K562 (cell line): ENCODE data around the gene LEAP2. TPM values are rescaled to one million over a fixed set of nuclear protein-coding genes. Genes with fewer than 3 reads are reported as not detected.

Source experiments
- ATAC-seq: fragments of 200-7000 bp; cut with Tn5 transposase; 3 replicates; pipeline ENCODE4 v1.9.1; 2020; ENCODE audit warnings: moderate library complexity
- BruUV-seq: library from RNA; stranded (reverse); fragments of 400-500 nt; replicated peaks from 2 replicates; lab custom pipeline; 2021; lab: Mats Ljungman, UMichigan
- CTCF ChIA-PET: fragments of 300-600 bp; formaldehyde crosslinking; extraction: SDS; loops from one replicate; lab custom pipeline; 2021; ENCODE audit warnings: low intra/inter-chr PET ratio; lab: Yijun Ruan, JAX
- POLR2A ChIA-PET: fragments of 300-600, 350-650 bp; sonication (Branson Sonifier 250); formaldehyde crosslinking; extraction: SDS; loops from one replicate; lab custom pipeline; 2021; ENCODE audit warnings: antibody characterized with exemption, inconsistent platforms; lab: Yijun Ruan, JAX
- DNase-seq, 4 experiments: peaks; one replicate each; pipeline versions ENCODE4 v3.0.0 to v3.0.0-alpha.2; 2011 to 2018; ENCODE audit warnings: low spot score in 3 of 4, mixed read lengths in 3 of 4; ENCODE audit errors: extremely low read depth in 1 of 4
- FAIRE-seq: peaks from 2 replicates; lab custom pipeline; 2011; peaks lifted over from hg19 to GRCh38; lab: Jason Lieb, UNC
- H2AFZ ChIP-seq: 2 replicates; pipeline ENCODE4 v1.6.0; 2011; ENCODE audit warnings: low read depth, low read length, control low read depth, inconsistent platforms
- H3K27ac ChIP-seq: fragments of 200-600 bp; 3 replicates; pipeline ENCODE4 v1.8.0; 2011; ENCODE audit warnings: low read depth, mild to moderate bottlenecking, control low read depth, inconsistent platforms, low read length, moderate library complexity, mixed read lengths; ENCODE audit errors: extremely low read depth
- H3K27me3 ChIP-seq, 2 experiments: fragments of 300-600 bp in 1 of 2; 2 replicates in 1 of 2; 3 replicates in 1 of 2; pipeline versions ENCODE4 v1.6.0 to v1.8.0; 2011; ENCODE audit warnings: inconsistent platforms in 2 of 2, low read length in 2 of 2, mild to moderate bottlenecking in 1 of 2, mixed read lengths in 1 of 2, moderate library complexity in 1 of 2; ENCODE audit not compliant: control insufficient read depth in 2 of 2, insufficient read depth in 2 of 2
- H3K36me3 ChIP-seq: fragments of 300-600 bp; 3 replicates; pipeline ENCODE4 v1.8.0; 2011; ENCODE audit warnings: mild to moderate bottlenecking, low read length, inconsistent platforms; ENCODE audit not compliant: control insufficient read depth, insufficient read depth
- H3K4me1 ChIP-seq, 2 experiments: fragments of 200-600 bp in 1 of 2; replicated peaks in 1 of 2; 2 replicates in 1 of 2; 3 replicates in 1 of 2; pipeline versions ENCODE4 v1.5.1 to v1.8.0; 2011; ENCODE audit warnings: inconsistent platforms in 2 of 2, low read length in 2 of 2, mild to moderate bottlenecking in 1 of 2, mixed read lengths in 1 of 2, moderate library complexity in 1 of 2; ENCODE audit not compliant: control insufficient read depth in 2 of 2, insufficient read depth in 2 of 2
- H3K4me2 ChIP-seq: 2 replicates; pipeline ENCODE4 v1.6.1; 2011; ENCODE audit warnings: low read length, control low read depth, inconsistent platforms, mixed read lengths; ENCODE audit not compliant: insufficient read depth
- H3K4me3 ChIP-seq: fragments of 200-600 bp; sonication (generic), shearing (Covaris generic); 2 replicates; pipeline ENCODE4 v1.5.1; 2016; ENCODE audit warnings: control low read depth, inconsistent platforms
- H3K79me2 ChIP-seq: fragments of 200-600 bp; 3 replicates; pipeline ENCODE4 v1.8.0; 2011; ENCODE audit warnings: low read length, inconsistent platforms; ENCODE audit not compliant: control insufficient read depth, insufficient read depth
- H3K9ac ChIP-seq, 2 experiments: 2 replicates each; pipeline versions ENCODE4 v1.6.0 to v1.6.1; 2011; ENCODE audit warnings: low read depth in 2 of 2, low read length in 2 of 2, control low read depth in 1 of 2, inconsistent platforms in 1 of 2, mild to moderate bottlenecking in 1 of 2, mixed read lengths in 1 of 2; ENCODE audit not compliant: insufficient read depth in 1 of 2
- H3K9me1 ChIP-seq: one replicate; pipeline ENCODE4 v1.6.0; 2011; ENCODE audit warnings: inconsistent platforms, mild to moderate bottlenecking, low read length, moderate library complexity; ENCODE audit not compliant: control insufficient read depth, insufficient read depth
- H3K9me3 ChIP-seq: replicated peaks from 2 replicates; pipeline ENCODE4 v1.5.1; 2011; ENCODE audit warnings: low read depth, low read length, inconsistent platforms; ENCODE audit not compliant: control insufficient read depth, insufficient read depth
- H4K20me1 ChIP-seq: replicated peaks from 2 replicates; pipeline ENCODE4 v1.6.1; 2011; ENCODE audit warnings: low read length, inconsistent platforms, mixed read lengths; ENCODE audit not compliant: control insufficient read depth, insufficient read depth
- AFF4 ChIP-seq: sonication (generic); formaldehyde crosslinking; IDR thresholded peaks from 2 replicates; pipeline ENCODE4 v1.8.0; 2023; ENCODE audit warnings: mild to moderate bottlenecking, missing genetic modification reagents
- BRCA1 ChIP-seq, 2 experiments: fragments of 450-650 bp in 1 of 2; sonication (generic) in 1 of 2; formaldehyde crosslinking in 1 of 2; IDR thresholded peaks; 2 replicates each; pipeline versions ENCODE4 v1.5.0 to v1.6.1; 2017 to 2020; ENCODE audit warnings: mild to moderate bottlenecking in 1 of 2, missing genetic modification reagents in 1 of 2
- BRD9 ChIP-seq: fragments of 450-650 bp; IDR thresholded peaks from 2 replicates; pipeline ENCODE4 v1.6.1; 2018; ENCODE audit warnings: low read depth; ENCODE audit not compliant: partially characterized antibody
- CREM ChIP-seq: IDR thresholded peaks from 2 replicates; pipeline ENCODE4 v1.6.1; 2014; ENCODE audit warnings: antibody characterized with exemption, low read depth
- ELF1 ChIP-seq: fragments of 200-800 bp; sonication (Bioruptor generic); IDR thresholded peaks from 2 replicates; pipeline ENCODE4 v1.6.1; 2016; ENCODE audit warnings: missing genetic modification characterization, missing compliant biosample characterization
- HMBOX1 ChIP-seq: sonication (generic); IDR thresholded peaks from 2 replicates; pipeline ENCODE4 v1.6.1; 2016
- JUN ChIP-seq, 2 experiments: sonication (generic) in 1 of 2; formaldehyde crosslinking in 1 of 2; IDR thresholded peaks; 2 replicates each; pipeline versions ENCODE4 v1.6.1 to v1.8.0; 2012 to 2022; ENCODE audit warnings: borderline replicate concordance in 2 of 2, mild to moderate bottlenecking in 2 of 2, improper control_type of control experiment in 1 of 2, low read depth in 1 of 2, low read length in 1 of 2, missing genetic modification reagents in 1 of 2
- KAT2B ChIP-seq: IDR thresholded peaks from one replicate; pipeline ENCODE4 v1.6.1; 2012; ENCODE audit warnings: low read depth, mild to moderate bottlenecking, control low read depth, inconsistent platforms, low read length, moderate library complexity
- PHF8 ChIP-seq: fragments of 200-600 bp; sonication (generic); IDR thresholded peaks from 2 replicates; pipeline ENCODE4 v1.6.1; 2012; ENCODE audit warnings: mixed run types, mild to moderate bottlenecking, inconsistent platforms, low read length, moderate library complexity, borderline replicate concordance
- SP1 ChIP-seq: sonication (generic); formaldehyde crosslinking; IDR thresholded peaks from 2 replicates; pipeline ENCODE4 v1.8.1; 2022; ENCODE audit warnings: mild to moderate bottlenecking, missing genetic modification reagents
- TAF1 ChIP-seq: IDR thresholded peaks from 2 replicates; pipeline ENCODE4 v1.6.1; 2011; ENCODE audit warnings: mild to moderate bottlenecking, low read length, moderate library complexity; ENCODE audit not compliant: insufficient read depth, control insufficient read depth, severe bottlenecking; ENCODE audit errors: extremely low read depth
- TAL1 ChIP-seq: fragments of 450-650 bp; IDR thresholded peaks from 2 replicates; pipeline ENCODE4 v1.6.1; 2016; ENCODE audit warnings: mild to moderate bottlenecking
- TARDBP ChIP-seq: fragments of 450-650 bp; IDR thresholded peaks from 2 replicates; pipeline ENCODE4 v1.6.1; 2016
- ZNF143 ChIP-seq: sonication (generic); formaldehyde crosslinking; IDR thresholded peaks from 2 replicates; pipeline ENCODE4 v1.9.0; 2022; ENCODE audit warnings: mild to moderate bottlenecking, missing genetic modification reagents
- ZNF217 ChIP-seq: sonication (generic); formaldehyde crosslinking; IDR thresholded peaks from 2 replicates; pipeline ENCODE4 v1.8.0; 2022; ENCODE audit warnings: mild to moderate bottlenecking, missing genetic modification reagents
- ZNF3 ChIP-seq: fragments of 250-450 bp; sonication (Bioruptor Pico); IDR thresholded peaks from 2 replicates; pipeline ENCODE4 v1.5.0; 2021; ENCODE audit warnings: mild to moderate bottlenecking, moderate library complexity
- ZNF583 ChIP-seq: fragments of 250-450 bp; sonication (Bioruptor Pico); IDR thresholded peaks from 2 replicates; pipeline ENCODE4 v1.4.0; 2020
- WGBS: fragments of 100-300 bp; shearing (Covaris generic); methylation state at CpG from one replicate; pipeline ENCODE4 v1.1.6; 2016; ENCODE audit warnings: low coverage, mixed read lengths; ENCODE audit not compliant: insufficient coverage; ENCODE audit errors: missing lambda C conversion rate; 5-methylcytosine and 5-hydroxymethylcytosine counted together
- in situ Hi-C: fragments of 300-500 bp; cut with MboI; formaldehyde crosslinking; loops from 4 replicates; pipeline ENCODE4 v1.15.0; 2018; ENCODE audit warnings: inconsistent platforms, mixed read lengths
- intact Hi-C: fragments of 100-400 bp; cut with micrococcal nuclease; formaldehyde crosslinking; loops from 2 replicates; pipeline ENCODE4 v1.14.2; 2022
- polyA plus RNA-seq, 8 experiments: library from polyadenylated mRNA; depleted of rRNA in 4 of 8; stranded (reverse) in 5 of 8; unstranded in 3 of 8; fragments of >200 nt; fragmentation: Nextera tagmentation in 2 of 8; fragmentation: Illumina TruSeq in 1 of 8; extraction: Ambion mirVana in 2 of 8; extraction: Trizol in 1 of 8; gene quantifications; 2 replicates each; pipeline versions ENCODE4 v1.2.1 to v1.2.3, GENCODE V29; 2011 to 2014; ENCODE audit warnings: inconsistent platforms in 1 of 8, missing spikeins in 1 of 8
- total RNA-seq, 7 experiments: library from RNA; depleted of rRNA in 6 of 7; stranded (reverse); fragments of >200 nt in 6 of 7; fragmentation: Illumina TruSeq in 2 of 7; extraction: Trizol in 2 of 7; gene quantifications; 2 replicates each; pipeline versions ENCODE4 v1.2.1 to v1.2.3, GENCODE V29; 2011 to 2021; ENCODE audit warnings: low replicate concordance in 1 of 7

The LEAP2 gene
- total and polyA plus RNA-seq, 9 of the 15 experiments (the other 6 are each of a cell fraction or from before 2014, with no cell fraction given), result 1.1 to 5.6 (median 2.5) TPM

- peak within 1 kb of the TSS; percentile 95 for H3K27ac ChIP-seq
- peak; percentile 99 for FAIRE-seq
- peaks cover 12 to 18% of the 10 kb centered on the region in 2 experiments for H3K4me1 ChIP-seq
- WGBS, result under 1% methylated on average over 55 of the region's 55 CpGs
- H3K36me3 ChIP-seq, result peaks cover 45% of the 10 kb centered on the region
- peak; percentile 97 to 100 (median 98) for DNase-seq
- in situ Hi-C loops (no loop called here), intact Hi-C loops (loop anchor here (1.0 to 2.0 kb wide), 2 partner anchors 36 to 60 kb away; partner anchors contain the start of gene SHROOM1)
- peak within 1 kb of the TSS; percentile 98 for H3K4me3 ChIP-seq
- ATAC-seq, result peak; percentile 99
- no TSS peak for BruUV-seq
- CTCF ChIA-PET, result interaction anchor here (0.8 to 1.3 kb wide), 2 partner anchors 37 to 47 kb away, joined by 3 to 5 read pairs; partner anchors contain the start of gene SHROOM1
- no peaks in the 10 kb centered on the region for H3K9me1 ChIP-seq
- H3K9me3 ChIP-seq, result no peaks in the 10 kb centered on the region
- POLR2A ChIA-PET, result interaction anchor here (0.6 to 3.9 kb wide), 12 partner anchors 8 to 200 kb away, joined by 3 to 25 read pairs (median 4); partner anchors contain the start of gene SHROOM1
- peak within 1 kb of the TSS; percentile 98 for H3K4me2 ChIP-seq
- peak within 1 kb of the TSS; percentile 85 for H2AFZ ChIP-seq
- peak within 1 kb of the TSS; percentile 97 to 100 for H3K9ac ChIP-seq
- no peaks in the 10 kb centered on the region; the same call in 1 of the 2 replicates for H4K20me1 ChIP-seq
- H3K27me3 ChIP-seq, result no peaks in the 10 kb centered on the region
- H3K79me2 ChIP-seq, result peaks cover 23% of the 10 kb centered on the region
- peak; percentile 99 for TF ChIP-seq PHF8
- TF ChIP-seq ZNF143 (CRISPR knock-in tag), result no peak
- no peak for TF ChIP-seq TAL1
- no peak for TF ChIP-seq ZNF583
- peak; percentile 91 for TF ChIP-seq TAF1
- TF ChIP-seq ZNF217, result no peak
- TF ChIP-seq CREM, result peak; percentile 98
- no peak for TF ChIP-seq KAT2B
- 0 out of 2 replicates have a peak, but pooled peaks have one; percentile 42 for TF ChIP-seq TARDBP
- TF ChIP-seq ELF1 (tag), result peak; percentile 64; the same call in 1 of the 2 replicates
- TF ChIP-seq HMBOX1, result no peak
- TF ChIP-seq BRD9, result no peak
- peak; percentile 92 for TF ChIP-seq SP1
- no peak for TF ChIP-seq ZNF3 (CRISPR knock-in tag)
- peak; percentile 96; the same call in 1 of the 2 replicates for TF ChIP-seq AFF4 (CRISPR knock-in tag)
- TF ChIP-seq JUN (IDR thresholded peaks at IDR 0.05; ENCODE audit: borderline replicate concordance, low read depth, low read length), result peak; percentile 73; the same call in 1 of the 2 replicates
- TF ChIP-seq JUN (CRISPR knock-in tag; IDR thresholded peaks at IDR 0.05; ENCODE audit: borderline replicate concordance), result peak; percentile 22; the same call in 1 of the 2 replicates
- no peak for TF ChIP-seq BRCA1 (IDR thresholded peaks at IDR 0.05)
- no peak; the same call in 1 of the 2 replicates for TF ChIP-seq BRCA1 (CRISPR knock-in tag; IDR thresholded peaks at IDR 0.05)
These were observed 7.0 kb upstream of the LEAP2 start, which contains the start of the genes GDF9 and UQCRQ for GRCh38 chr5:132866342-132867045. GDF9 (minus strand) TSS chr5:132866469; CDS start chr5:132864533, 1,936 bp downstream. UQCRQ (plus strand) TSS chr5:132866642; CDS start chr5:132866882, 240 bp downstream.
